Measurements from ENCODE around the gene NFATC2.

DNA sequence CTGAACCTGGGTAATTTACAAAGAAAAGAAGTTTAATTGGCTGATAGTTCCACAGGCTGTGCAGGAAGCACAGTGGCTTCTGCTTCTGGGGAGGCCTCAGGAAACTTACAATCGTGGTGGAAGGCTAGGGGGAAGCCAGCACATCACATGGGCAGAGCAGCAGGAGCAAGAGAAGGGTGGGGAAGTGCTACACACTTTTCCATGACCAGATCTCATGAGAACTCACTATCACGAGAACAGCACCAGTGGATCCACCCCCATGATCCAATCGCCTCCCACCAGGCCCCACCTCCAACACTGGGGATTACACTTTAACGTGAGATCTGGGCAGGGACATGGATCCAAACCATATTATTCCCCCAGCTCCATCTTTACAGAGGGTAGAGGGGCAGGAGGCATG lies 166.4 kb downstream of the NFATC2 start:
- TF ChIP-seq EZH2 (IDR thresholded peaks at IDR 0.05; ENCODE audit: low read depth): no peak
- TF ChIP-seq, protein P1, sequence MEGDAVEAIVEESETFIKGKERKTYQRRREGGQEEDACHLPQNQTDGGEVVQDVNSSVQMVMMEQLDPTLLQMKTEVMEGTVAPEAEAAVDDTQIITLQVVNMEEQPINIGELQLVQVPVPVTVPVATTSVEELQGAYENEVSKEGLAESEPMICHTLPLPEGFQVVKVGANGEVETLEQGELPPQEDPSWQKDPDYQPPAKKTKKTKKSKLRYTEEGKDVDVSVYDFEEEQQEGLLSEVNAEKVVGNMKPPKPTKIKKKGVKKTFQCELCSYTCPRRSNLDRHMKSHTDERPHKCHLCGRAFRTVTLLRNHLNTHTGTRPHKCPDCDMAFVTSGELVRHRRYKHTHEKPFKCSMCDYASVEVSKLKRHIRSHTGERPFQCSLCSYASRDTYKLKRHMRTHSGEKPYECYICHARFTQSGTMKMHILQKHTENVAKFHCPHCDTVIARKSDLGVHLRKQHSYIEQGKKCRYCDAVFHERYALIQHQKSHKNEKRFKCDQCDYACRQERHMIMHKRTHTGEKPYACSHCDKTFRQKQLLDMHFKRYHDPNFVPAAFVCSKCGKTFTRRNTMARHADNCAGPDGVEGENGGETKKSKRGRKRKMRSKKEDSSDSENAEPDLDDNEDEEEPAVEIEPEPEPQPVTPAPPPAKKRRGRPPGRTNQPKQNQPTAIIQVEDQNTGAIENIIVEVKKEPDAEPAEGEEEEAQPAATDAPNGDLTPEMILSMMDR (conservative IDR thresholded peaks at IDR 0.05): no peak

All from PC-9 (cell line).